ENCODE data around the gene TRIM37.

GRCh38 chr17:59069856-59070255 is 36.8 kb downstream of the TRIM37 start:
- TF ChIP-seq, protein P1, sequence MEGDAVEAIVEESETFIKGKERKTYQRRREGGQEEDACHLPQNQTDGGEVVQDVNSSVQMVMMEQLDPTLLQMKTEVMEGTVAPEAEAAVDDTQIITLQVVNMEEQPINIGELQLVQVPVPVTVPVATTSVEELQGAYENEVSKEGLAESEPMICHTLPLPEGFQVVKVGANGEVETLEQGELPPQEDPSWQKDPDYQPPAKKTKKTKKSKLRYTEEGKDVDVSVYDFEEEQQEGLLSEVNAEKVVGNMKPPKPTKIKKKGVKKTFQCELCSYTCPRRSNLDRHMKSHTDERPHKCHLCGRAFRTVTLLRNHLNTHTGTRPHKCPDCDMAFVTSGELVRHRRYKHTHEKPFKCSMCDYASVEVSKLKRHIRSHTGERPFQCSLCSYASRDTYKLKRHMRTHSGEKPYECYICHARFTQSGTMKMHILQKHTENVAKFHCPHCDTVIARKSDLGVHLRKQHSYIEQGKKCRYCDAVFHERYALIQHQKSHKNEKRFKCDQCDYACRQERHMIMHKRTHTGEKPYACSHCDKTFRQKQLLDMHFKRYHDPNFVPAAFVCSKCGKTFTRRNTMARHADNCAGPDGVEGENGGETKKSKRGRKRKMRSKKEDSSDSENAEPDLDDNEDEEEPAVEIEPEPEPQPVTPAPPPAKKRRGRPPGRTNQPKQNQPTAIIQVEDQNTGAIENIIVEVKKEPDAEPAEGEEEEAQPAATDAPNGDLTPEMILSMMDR (IDR thresholded peaks at IDR 0.05; ENCODE audit: low read depth, low read length, missing input control) = no peak
- TF ChIP-seq YY1 (IDR thresholded peaks at IDR 0.05) = no peak
- TF ChIP-seq JUND (IDR thresholded peaks at IDR 0.05) = no peak
- no peak for TF ChIP-seq TAF1 (conservative IDR thresholded peaks at IDR 0.05)
- TF ChIP-seq ATF3 (IDR thresholded peaks at IDR 0.05) = no peak
- no peak for TF ChIP-seq MAX (IDR thresholded peaks at IDR 0.05)
- no peak for TF ChIP-seq RXRA (IDR thresholded peaks at IDR 0.05)

Measured in liver (tissue), 3 donors.